Measurements from ENCODE around the gene INSR.
"Not testable (repeated sequence)": the region's sequence is repeated elsewhere in the genome, so short reads cannot be mapped to it uniquely, and the experiment has no call there.

Gene INSR

GRCh38 chr19:7078008-7078407, 216.2 kb downstream of the INSR start:
- no peak for DNase-seq

- no peak for DNase-seq
Observed at GRCh38 chr19:7076151-7076550, 218.1 kb downstream of the INSR start.

GRCh38 chr19:7074705-7075282, 219.4 kb downstream of the INSR start:
- no peak for DNase-seq

- DNase-seq = no peak
Observed at GRCh38 chr19:7072541-7072940, 221.7 kb downstream of the INSR start.

- no peak for DNase-seq
Observed at GRCh38 chr19:7069904-7070226, 224.3 kb downstream of the INSR start.

GRCh38 chr19:7069042-7069903, 224.9 kb downstream of the INSR start, which contains the start of gene ZNF557:
Gene ZNF557, plus strand, starts transcription at chr19:7069703. Its CDS starts 5,372 bp downstream, at chr19:7075075.
- DNase-seq = peak; percentile 96

GRCh38 chr19:7068599-7068998, 225.6 kb downstream of the INSR start:
- DNase-seq = no peak

GRCh38 chr19:7067716-7068115, 226.5 kb downstream of the INSR start:
- DNase-seq = no peak

- not testable (repeated sequence) for DNase-seq
Observed at GRCh38 chr19:7067122-7067521, 227.1 kb downstream of the INSR start.

GRCh38 chr19:7063764-7064418, 230.3 kb downstream of the INSR start:
- no peak for DNase-seq

GRCh38 chr19:7063339-7063738, 230.9 kb downstream of the INSR start:
- no peak for DNase-seq
